ENCODE measurements around the gene TGIF1.

TGIF1 gene

DNA sequence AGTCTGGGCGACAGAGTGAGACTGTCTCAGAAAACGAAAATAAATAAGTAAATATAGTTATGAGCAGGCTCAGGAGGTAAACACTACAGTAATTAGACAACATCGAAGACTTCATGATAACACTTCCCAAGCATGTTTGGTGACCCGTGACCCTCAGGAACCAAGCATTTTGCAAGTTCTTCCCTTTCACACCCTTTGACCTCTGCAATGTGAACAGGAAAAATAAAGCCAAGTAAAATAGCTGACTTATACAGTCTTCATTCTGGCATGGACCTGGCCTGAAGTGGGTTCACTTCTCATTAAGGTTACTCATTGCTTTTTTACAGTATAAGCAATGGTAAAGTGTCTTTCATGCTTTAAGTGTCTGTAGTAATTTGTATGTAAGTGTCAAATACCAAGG is 15.3 kb upstream of the TGIF1 start:
- no peak for DNase-seq (ENCODE audit: low spot score)

DNA sequence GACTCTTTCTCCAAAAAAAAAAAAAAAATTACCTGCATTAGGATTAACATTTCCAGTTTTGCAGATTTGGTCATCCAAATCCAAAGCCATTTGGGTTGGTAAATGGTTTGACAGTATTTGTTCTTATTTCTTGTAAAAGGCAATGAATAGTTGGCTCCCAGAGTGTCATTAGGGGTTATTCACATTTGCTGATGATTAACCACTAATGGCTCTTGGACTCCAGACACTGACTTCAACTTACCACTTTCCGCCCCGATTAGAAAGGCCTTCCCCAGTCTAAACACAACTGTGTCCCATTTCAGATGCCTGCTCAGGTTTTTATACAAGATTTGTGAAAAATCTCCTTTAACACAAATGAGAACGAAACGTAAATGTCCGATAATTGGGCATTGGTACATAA is 9.6 kb upstream of the TGIF1 start:
- DNase-seq (ENCODE audit: low spot score), result no peak

DNA sequence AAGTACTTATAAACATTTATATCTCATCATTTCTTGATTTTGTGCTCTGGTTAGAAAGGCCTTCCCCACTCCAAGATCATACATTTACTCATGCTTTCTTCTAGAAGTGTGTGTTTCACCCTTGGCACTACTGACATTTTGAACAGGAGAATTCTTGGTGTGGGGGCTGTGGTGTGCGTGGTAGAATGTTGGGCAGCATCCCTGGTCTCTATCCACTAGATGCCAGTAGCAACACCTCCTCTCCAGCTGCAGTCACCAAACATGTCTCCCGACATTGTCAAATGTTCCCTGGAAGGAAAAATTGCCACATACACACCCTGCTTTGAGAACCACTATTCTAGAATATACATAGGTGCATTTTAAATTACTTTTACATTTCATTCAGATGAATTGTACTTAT is 8.7 kb upstream of the TGIF1 start:
- DNase-seq (ENCODE audit: low spot score), result peak; percentile 25

DNA sequence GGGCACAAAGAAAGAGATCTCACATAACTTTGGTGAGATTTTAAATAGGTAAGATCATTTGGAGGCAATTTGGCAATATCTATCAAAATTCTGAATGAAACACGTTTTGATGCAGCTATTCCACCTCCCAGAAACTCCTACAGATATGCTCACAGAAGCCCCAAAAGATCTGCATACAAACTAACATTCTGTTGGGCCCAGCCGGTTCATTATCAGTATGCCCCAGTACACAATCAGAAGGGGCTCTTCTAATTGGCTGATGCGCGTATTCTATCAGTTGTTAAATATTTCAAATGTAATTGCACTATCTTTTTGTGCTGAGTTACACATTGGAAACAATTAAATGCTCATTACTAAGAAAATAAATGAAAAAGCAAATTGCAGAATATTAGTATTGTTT is 7.1 kb upstream of the TGIF1 start:
- DNase-seq (ENCODE audit: low spot score), result no peak

DNA sequence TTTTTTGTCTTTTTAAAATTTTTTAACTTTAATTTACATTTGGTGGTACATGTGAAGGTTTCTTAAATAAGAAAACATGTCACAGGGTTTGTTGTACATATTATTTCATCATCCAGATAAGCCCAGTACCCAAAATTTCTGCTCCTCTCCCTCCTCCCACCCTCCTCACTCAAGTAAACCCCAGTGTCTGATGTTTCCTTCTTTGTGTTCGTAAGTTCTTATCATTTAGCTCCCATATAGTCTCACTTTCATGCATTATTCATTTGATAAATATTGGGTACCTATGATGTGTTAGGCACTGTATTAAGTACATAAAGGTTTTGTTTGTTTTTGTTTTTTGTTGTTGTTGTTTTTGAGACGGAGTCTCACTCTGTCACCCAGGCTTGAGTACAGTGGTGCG is 5.7 kb upstream of the TGIF1 start:
- DNase-seq (ENCODE audit: low spot score), result no peak

DNA sequence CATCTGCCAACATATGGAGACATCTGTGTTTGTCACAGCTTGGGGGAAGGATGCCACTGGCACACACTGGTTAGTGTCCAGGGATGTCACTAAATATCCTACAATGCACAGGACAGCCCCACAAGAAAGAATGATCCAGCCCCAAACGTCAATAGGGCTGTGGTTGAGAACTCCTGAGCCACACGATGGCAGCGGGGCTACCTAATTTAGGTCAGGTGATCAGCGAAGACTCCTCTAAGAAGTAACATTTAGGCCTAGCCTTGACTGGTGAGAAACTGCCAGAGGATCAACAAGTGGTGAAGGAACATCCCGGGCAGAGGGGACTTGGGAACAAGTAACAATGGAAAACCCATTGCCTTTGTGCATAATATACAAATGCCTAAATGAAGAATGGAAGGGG is 5.0 kb upstream of the TGIF1 start:
- no peak for DNase-seq (ENCODE audit: low spot score)

DNA sequence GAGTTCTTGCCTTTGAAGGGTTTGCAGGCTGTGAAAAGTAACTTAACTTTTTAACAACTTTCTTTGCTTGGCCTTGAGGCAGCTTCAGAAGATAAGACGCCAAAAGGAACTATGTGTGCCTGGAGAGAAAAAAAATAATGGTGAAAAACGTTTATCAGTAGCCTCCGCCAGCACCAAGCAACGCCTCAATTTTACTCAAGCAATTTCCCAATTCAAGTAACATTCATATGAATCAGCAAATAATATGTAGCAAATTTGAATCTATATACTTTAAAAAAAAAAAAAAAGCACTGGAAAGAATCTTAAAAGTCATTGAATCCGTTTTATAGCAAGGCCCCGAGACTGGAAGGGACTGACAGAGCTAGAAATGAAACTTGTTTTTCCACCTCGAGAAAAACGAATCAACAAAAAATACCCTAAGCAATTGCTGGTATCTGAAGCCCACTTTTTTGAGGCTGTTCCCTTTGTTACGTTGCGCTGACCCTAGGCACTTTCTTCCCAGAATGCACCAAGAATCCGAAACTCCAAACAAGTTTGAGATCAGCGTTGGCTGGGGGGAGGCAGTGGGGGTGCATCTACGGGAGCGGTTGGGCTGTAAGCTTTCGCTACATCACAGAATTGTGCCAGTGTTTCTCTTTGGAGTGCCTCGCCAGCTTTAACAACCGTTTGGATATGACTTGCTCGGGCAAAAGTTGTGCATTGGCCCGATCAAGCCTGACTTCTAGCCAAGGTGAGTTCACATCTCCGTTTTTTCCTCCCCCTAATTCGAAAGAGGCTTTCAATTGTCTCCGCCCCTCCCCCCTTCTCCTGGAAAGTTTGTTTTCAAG is 2.7 kb upstream of the TGIF1 start:
- no peak for DNase-seq (ENCODE audit: low spot score)

DNA sequence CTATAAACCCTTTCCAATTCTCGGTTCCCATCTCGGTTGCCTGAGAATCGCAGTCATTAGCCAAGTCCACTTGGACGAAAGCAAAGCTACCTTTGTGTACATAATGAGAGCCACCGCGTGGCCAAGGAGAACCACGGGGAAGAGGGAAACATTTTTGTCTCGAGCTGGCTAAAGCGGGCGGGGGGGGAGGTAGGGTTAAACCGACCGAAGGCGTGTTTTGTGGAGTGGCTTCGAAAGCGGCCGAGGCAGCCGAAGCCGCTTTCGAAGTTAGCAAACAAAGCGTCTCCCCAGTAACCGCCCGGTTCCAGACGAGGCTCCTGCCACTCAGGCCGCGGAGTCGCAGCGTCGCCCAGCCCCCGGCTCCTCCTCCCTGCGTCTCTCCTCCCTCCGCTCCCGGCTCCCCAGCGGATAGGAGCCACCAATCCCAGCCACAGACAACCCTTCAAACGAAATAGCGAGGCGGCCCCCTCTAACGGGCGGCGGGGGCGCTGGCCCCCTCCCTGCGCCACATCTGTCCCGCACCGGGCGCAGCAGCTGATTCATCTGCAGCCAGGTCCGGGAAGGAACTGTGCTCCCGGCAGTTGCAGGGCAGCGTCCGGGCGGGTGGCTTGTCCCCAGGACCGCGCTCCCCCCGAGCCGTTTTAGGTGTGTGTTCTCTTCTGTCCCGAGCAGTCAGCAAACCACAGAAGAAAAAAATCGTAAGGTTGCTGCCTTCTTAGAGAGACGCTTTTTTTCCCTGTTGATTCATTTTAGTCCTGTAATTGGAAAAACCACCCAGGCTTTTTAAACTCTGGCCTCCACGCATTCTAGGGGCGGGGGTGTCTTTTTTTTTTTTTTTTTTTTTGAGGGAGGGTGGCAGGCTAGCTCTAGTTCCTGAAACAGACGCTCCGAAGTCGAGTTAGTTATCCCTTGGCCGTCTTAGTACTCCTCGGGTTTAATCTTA is 1.8 kb upstream of the TGIF1 start:
- DNase-seq (ENCODE audit: low spot score), result peak; percentile 91

DNA sequence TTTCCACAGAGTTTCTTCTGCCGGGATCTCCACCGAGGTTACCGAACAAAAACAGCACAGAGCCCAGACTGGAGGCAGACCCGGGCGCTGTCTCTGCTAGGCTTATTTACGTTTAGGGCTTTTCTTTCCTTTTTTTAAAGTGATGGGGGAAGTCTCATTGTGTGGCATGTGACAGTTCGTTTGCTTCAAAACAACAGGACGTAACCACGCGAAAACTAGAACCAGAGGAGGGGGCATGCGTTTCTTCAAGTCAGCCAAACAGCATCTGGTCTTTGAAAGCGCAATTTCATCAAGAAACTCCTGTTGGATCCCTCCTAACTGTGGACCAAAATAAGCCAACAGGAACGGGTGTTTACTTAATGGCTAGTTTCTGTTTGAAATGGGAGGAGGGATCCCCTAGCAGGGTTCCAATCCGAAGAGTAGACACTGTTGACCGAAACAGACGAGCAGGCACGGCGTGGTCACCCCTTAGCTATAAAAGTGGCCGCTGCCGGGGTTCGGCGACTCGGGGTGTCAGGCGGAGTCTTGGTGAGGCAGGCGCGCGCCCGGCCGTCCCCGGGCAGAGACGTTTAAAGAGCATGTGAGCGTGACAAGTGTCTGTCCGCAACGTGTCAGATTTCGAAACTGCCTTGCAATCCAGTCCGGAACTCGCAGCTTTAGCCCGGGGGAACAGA is 997 bp upstream of the TGIF1 start:
- peak; percentile 78 for DNase-seq (ENCODE audit: low spot score)

DNA sequence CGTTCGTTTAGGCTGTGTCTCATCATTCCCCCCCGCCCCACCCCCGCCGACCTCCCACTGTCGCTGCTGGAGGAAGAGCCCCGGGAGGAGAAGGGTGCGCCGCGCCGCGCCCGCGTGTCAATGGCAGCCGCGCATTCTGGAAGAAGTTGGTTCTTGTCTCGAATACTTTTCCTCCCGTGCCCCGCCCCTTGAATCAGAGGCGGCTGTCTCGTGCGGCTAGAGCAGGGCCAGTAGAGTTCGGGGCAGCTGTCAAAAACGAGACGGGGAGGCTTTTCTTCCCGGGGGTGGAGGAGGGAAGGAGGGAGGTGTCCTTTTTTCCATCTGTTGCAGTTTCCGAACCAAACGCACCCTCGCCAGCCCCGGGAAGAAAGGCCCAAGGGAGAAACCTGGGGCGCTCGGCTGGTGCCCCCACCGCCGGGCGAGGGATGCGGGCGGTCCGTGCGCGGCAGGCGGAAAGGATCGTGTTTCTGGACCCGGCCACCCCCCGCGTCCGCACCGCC is 410 bp upstream of the TGIF1 start:
- peak; percentile 82 for DNase-seq (ENCODE audit: low spot score)

DNA sequence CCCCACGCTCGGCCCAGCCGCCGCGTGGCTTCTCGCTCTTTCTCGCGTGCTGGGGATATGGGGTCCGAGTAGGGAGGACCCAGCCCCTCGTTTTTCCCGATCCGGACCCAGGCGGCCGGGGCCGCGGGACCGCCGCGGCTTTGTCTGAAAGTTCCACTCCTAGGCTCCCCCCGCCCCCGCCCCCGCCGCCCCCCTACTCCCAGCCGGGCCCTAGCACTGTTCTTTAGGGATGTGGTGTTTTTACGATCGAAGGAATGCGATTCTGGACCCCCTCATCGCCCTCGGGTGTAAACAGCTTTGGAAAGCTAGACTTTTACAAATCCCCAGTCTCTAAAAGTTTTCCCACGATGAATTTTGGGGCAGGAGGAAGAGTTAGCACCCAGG is 819 bp downstream of the TGIF1 start:
- DNase-seq (ENCODE audit: low spot score), result no peak

DNA sequence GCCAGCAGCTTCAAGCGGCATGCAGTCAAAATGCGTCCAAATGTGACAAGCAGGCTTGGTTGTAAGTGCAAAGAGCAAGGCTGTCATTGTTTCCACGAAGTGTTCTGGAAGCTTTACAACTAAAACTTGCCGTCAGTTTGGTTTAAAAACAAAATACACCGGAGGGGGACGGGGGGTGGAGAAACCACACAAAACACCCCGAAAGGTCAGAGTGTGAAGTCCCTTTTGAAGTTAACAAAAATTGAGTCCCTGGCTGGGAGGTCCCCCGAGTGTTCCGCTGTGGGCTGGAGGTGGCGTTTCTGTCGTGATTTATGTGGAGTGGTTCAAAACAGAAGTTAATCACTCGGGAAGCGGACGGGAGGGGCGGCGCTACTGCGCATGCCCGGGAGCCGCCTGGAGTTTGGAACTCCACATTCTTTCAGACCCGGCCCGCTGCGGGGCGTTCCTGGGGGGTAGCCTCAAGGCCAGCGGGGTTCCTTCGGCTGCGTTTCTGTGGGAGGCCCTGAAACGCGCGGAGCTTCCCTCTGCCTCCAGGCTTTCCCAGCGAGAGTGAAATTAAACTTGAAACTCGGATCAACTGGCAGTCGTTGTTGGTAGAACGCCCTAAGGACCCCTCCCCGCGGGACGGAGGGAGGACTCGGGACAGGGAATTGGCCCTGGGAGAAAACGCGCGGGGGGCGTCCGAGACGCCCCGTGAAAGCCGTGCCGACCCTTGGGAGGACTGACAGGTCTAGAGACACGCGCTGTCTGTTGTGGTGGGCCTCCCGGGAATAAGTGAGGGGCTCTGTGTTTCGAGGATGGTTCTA is 1.4 kb downstream of the TGIF1 start:
- peak; percentile 96 for DNase-seq (ENCODE audit: low spot score)

DNA sequence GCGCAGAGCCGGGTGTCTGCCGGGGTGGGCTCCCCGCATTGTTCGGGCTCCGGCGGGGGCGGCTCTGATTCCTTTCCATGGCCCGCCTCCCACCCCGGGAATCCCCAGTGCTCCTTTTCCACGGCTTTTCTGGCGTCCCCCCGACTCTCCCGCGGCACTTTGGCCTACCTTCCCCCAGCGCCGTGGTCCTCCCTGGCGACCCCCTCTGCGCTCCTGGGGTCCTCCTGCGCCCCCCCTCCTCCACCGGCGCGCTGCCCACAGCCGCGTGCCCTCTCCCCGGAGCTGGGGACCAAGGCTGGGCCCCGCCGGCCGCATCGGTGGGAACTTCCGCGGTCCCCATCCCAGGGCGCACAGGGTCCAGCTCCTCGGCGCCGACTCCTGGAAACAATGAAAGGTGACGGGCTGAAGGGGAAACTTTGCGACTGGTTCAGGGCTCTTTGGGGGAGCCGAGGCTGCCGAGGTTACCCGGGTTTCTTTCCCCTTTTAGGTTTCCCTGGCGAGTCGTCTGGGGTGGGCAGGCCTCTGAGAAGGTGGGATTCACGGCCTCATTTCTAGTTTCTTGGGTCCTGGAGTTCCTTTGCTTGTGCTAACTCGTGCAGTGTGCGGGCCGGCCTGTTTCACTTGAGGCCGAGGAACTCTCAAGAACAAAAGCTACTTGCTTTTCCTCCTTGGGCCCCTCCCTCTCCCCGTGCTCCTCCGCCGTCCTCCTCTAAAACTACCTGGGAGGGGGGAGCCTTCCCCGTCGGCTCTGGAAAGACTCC is 2.2 kb downstream of the TGIF1 start:
- DNase-seq (ENCODE audit: low spot score), result peak; percentile 37

DNA sequence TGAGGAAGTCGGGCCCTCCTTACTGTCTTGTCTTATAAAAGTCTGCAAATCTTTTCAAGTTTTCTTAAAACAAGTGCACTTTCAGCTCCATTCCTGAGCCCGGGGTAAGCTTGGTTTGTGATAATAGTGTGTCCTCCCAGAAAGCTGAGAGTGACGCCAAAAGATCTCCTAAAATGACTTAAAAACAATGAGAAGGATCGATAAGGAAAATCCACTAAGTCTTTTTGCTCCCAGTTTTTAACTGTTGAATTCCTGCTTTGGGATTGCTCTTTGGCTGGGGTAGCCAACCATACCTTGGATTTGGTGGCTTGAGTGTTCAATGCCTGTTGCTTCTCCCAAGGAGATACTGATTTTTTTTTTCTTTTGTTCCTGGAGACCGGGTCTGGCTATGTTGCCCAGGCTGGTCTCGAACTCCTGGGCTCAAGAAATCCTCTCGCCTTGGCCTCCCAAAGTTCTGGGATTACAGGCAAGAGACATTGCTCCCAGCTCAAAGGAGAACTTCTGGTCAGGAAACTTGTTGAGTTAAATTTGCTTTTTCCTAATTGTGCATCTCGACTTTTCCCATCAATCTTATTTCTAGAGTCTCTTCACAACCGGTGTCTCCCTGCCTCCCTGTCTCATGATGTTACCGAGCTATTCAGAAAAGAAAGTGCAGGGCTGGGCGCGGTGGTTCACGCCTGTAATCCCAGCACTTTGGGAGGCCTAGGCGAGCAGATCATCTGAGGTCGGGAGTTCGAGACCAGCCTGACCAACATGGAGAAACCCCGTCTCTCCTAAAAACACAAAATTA is 3.0 kb downstream of the TGIF1 start:
- no peak for DNase-seq (ENCODE audit: low spot score)

DNA sequence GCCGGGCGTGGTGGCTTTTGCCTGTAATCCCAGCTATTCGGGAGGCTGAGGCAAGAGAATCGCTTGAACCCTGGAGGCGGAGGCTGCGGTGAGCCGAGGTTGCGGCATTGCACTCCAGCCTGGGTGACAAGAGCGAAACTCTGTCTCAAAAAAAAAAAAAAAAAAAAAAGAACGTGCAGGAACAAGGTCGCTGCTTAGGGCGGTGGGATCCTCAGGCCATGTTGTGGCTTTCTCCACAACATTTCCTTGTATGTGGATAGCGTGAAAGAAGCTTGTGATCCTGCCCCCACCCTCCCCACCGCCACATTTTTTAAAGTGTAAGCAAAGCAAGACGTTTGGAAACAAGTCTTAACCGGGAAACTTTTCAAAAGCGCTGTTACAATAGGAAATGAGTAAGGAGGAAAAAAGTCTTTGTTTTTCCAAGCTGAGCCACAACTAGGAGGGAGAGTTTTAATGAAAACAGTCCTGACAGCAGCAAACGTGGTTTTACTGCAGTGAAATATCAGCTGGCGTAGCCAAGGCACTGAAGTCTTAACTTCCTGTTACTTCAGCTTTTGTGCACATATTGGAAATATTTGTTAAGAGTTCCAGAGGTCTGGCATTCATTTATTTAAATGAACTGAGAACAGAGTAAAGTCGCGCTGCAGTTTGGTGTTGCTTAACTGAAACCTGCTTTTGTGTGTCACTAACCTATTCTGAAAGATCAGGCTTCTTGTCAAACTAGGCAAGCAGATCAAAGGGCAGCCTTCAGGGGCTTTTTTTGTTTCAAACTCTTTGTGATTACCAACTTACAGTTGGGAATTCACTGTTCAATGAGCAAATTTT is 3.8 kb downstream of the TGIF1 start:
- peak; percentile 48 for DNase-seq (ENCODE audit: low spot score)

DNA sequence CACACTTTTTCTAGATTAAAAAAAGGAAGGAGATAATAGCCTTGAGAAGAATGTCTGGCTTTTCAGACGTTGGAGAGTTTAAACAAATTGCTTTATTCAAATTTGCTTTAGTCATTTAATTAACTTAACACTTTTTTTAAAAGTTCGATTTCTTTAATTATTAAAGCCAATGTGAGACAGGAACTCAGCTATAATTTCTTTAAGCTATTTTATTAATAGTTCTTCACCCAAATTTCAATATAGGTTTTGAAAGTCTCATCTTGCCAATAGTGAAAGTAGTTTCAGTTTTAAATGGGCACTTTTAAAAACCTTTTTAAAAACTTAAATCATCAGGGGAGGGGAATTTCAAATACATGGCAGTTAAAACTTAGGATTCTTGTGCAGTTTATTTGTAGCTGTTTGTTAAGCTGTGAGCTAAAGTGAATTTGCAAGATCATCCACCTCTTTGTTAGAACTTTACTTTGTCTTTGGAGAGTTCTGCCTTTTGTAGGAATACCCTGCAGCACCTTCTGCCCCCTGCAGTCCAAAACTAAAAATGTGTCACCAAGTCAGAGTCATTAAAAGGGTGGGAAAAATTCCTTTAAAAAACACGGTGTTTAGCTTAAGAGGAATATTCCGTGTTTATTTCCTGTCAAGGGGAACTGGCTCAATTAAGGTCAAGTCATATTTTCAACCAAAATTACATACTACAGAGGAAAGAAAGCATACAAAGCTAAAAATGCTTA is 4.6 kb downstream of the TGIF1 start:
- DNase-seq (ENCODE audit: low spot score), result peak; percentile 58

DNA sequence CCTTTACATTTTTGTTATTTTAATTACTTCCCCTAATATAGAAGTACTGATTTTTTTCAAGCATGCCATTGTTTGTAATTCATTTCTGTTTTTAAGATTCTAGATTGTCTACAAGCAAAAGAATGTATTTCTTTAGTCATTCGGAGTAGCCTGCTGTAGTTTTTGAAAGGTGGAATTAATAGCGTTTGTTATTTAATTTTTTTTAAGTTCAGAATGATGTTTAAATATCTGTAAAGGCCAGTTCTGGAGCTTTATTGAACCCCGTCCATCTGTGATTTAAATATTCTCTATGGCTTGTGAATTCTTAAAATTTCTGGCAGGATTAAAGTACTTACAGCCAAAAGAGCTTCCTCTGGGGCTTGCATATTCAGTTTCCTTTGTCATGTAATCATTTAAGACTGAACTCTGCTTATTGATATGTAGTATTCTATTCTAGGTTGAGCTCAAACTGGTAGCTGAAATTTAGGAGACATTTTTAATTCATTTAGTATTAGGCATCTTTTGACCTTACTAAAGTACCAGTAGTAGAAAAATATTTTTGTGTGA is 5.2 kb downstream of the TGIF1 start:
- DNase-seq (ENCODE audit: low spot score), result no peak
